GM23248 (cell line): ENCODE results near the gene LMO3. TPM values are rescaled to one million over a fixed set of nuclear protein-coding genes. Genes with fewer than 3 reads are reported as not detected.
"Not testable (repeated sequence)": the region's sequence is repeated elsewhere in the genome, so short reads cannot be mapped to it uniquely, and the experiment has no call there.

ENCODE experiments used
- DNase-seq: peaks from one replicate; pipeline ENCODE4 v3.0.0-alpha.2; 2015
- H2AFZ ChIP-seq: fragments of 200-600 bp; sonication (generic); 2 replicates; pipeline ENCODE4 v1.6.1; 2016; ENCODE audit warnings: antibody characterized with exemption
- H3F3A ChIP-seq: fragments of 200-600 bp; sonication (generic); 2 replicates; pipeline ENCODE4 v1.6.1; 2016; ENCODE audit warnings: mild to moderate bottlenecking, antibody characterized with exemption, mixed run types; ENCODE audit not compliant: insufficient read depth
- H3K27ac ChIP-seq: fragments of 200-600 bp; sonication (generic); 2 replicates; pipeline ENCODE4 v1.5.1; 2016; ENCODE audit warnings: mild to moderate bottlenecking
- H3K27me3 ChIP-seq: fragments of 200-600 bp; sonication (generic); replicated peaks from 2 replicates; pipeline ENCODE4 v1.6.1; 2016; ENCODE audit warnings: mild to moderate bottlenecking; ENCODE audit not compliant: insufficient read depth
- H3K36me3 ChIP-seq: fragments of 200-600 bp; sonication (generic); 2 replicates; pipeline ENCODE4 v1.6.1; 2016; ENCODE audit warnings: low read depth, mild to moderate bottlenecking
- H3K4me1 ChIP-seq: fragments of 200-600 bp; sonication (generic); 2 replicates; pipeline ENCODE4 v1.6.1; 2016; ENCODE audit warnings: mild to moderate bottlenecking; ENCODE audit not compliant: insufficient read depth
- H3K4me2 ChIP-seq: fragments of 200-600 bp; sonication (generic); one replicate; pipeline ENCODE4 v1.6.1; 2016; ENCODE audit warnings: mild to moderate bottlenecking; ENCODE audit not compliant: unreplicated experiment
- H3K4me3 ChIP-seq: fragments of 200-600 bp; sonication (generic); 2 replicates; pipeline ENCODE4 v1.5.1; 2016; ENCODE audit warnings: mild to moderate bottlenecking
- H3K79me2 ChIP-seq: fragments of 200-600 bp; sonication (generic); 2 replicates; pipeline ENCODE4 v1.6.1; 2016; ENCODE audit warnings: mild to moderate bottlenecking; ENCODE audit not compliant: insufficient read depth
- H3K9ac ChIP-seq: fragments of 200-600 bp; sonication (generic); 2 replicates; pipeline ENCODE4 v1.6.1; 2016; ENCODE audit warnings: mild to moderate bottlenecking
- H3K9me2 ChIP-seq: fragments of 200-600 bp; sonication (generic); 2 replicates; pipeline ENCODE4 v1.6.1; 2016; ENCODE audit warnings: mixed run types, mild to moderate bottlenecking, moderate library complexity; ENCODE audit not compliant: insufficient read depth
- H3K9me3 ChIP-seq: fragments of 200-600 bp; sonication (generic); one replicate; pipeline ENCODE4 v1.6.1; 2017; ENCODE audit warnings: low read depth
- H4K20me1 ChIP-seq: fragments of 200-600 bp; sonication (generic); 2 replicates; pipeline ENCODE4 v1.6.0; 2016; ENCODE audit not compliant: insufficient read depth
- EZH2 ChIP-seq: fragments of 200-600 bp; sonication (generic); IDR thresholded peaks from 2 replicates; pipeline ENCODE4 v1.6.1; 2018; ENCODE audit warnings: antibody characterized with exemption, mild to moderate bottlenecking; ENCODE audit not compliant: insufficient read depth, poor library complexity, severe bottlenecking
- EZH2phosphoT487 ChIP-seq: fragments of 200-600 bp; sonication (generic); IDR thresholded peaks from 2 replicates; pipeline ENCODE4 v1.6.1; 2018; ENCODE audit warnings: antibody characterized with exemption, moderate library complexity, mild to moderate bottlenecking, low read depth; ENCODE audit not compliant: insufficient read depth
- WGBS, 2 experiments: methylation state at CpG; one replicate each; pipeline ENCODE4 v1.1.6; 2015 to 2017; ENCODE audit warnings: low lambda C conversion rate in 2 of 2, low coverage in 1 of 2; ENCODE audit errors: missing lambda C conversion rate in 2 of 2; 5-methylcytosine and 5-hydroxymethylcytosine counted together
- in situ Hi-C: fragments of 300-500 bp; cut with MboI; formaldehyde crosslinking; loops from 2 replicates; pipeline ENCODE4 v1.15.0; 2020
- polyA plus RNA-seq: library from polyadenylated mRNA; unstranded; fragments of >200 nt; fragmentation: Nextera tagmentation; extraction: Ambion mirVana; gene quantifications from 2 replicates; pipeline ENCODE4 v1.2.1, GENCODE V29; 2016
- total RNA-seq: library from RNA; depleted of rRNA; stranded (reverse); fragments of >200 nt; shearing (Covaris generic); gene quantifications from 2 replicates; pipeline ENCODE4 v1.2.3, GENCODE V29; 2014

LMO3 gene
- total and polyA plus RNA-seq, 2 experiments from 2014 or later: 0.38 TPM; not detected in 1

DNA sequence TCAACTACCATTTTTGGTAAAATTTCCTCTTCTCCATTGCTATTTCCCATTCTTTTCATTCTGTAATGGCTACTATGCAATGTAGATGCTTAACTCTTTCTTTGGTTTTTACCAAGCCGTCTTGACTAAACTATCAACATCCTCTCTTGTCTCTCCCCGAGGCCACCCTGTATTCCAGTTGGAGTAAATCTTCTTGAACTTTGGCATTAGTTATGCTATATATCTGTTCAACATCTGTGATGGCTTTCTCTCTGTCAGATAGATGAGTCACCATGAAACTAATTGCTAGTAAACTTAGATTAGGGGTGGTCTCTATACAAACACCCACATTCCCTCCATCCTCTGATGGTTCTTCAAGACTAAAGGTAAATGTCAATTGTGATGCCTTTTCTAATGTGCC is 63.4 kb downstream of the LMO3 start:
- Histone ChIP-seq H3K27ac (no peak overlapping the region), H3K36me3 (no peaks in the 10 kb centered on the region), H2AFZ (no peak overlapping the region), H3K79me2 (no peaks in the 10 kb centered on the region), H3K27me3 (no peaks in the 10 kb centered on the region), H3K4me2 (no peak overlapping the region), H3F3A (no peaks in the 10 kb centered on the region), H4K20me1 (no peaks in the 10 kb centered on the region), H3K9me2 (no peaks in the 10 kb centered on the region), H3K4me3 (no peak overlapping the region), H3K9me3 (no peaks in the 10 kb centered on the region), H3K9ac (no peak overlapping the region), H3K4me1 (no peaks in the 10 kb centered on the region)
- WGBS, 2 experiments: 52 to 60% methylated on average over 2 of the region's 2 CpGs
- DNase-seq: no peak
- in situ Hi-C loops: no loop called here
- TF ChIP-seq EZH2phosphoT487 (no peak), EZH2 (no peak)

GRCh38 chr12:16537652-16538051 is 68.3 kb downstream of the LMO3 start:
- H3K79me2 ChIP-seq, DNase-seq, H2AFZ ChIP-seq, H4K20me1 ChIP-seq, H3K27me3 ChIP-seq, H3K4me2 ChIP-seq, H3K4me3 ChIP-seq, H3K9me3 ChIP-seq, H3K27ac ChIP-seq, H3K36me3 ChIP-seq, H3K9me2 ChIP-seq, in situ Hi-C loops, H3F3A ChIP-seq, H3K9ac ChIP-seq, H3K4me1 ChIP-seq: not testable (repeated sequence)
- 67 to 90% methylated on average over 1 of the region's 1 CpG for WGBS, 2 experiments

- DNase-seq: no peak
- Histone ChIP-seq H3K4me2 (no peak overlapping the region), H3K9me3 (no peaks in the 10 kb centered on the region), H4K20me1 (no peaks in the 10 kb centered on the region), H3K27me3 (no peaks in the 10 kb centered on the region), H3K9ac (no peak overlapping the region), H3K9me2 (no peaks in the 10 kb centered on the region), H2AFZ (no peak overlapping the region), H3K36me3 (no peaks in the 10 kb centered on the region), H3K27ac (no peak overlapping the region), H3K4me1 (peaks cover 8% of the 10 kb centered on the region), H3K4me3 (no peak overlapping the region), H3K79me2 (no peaks in the 10 kb centered on the region), H3F3A (peaks cover 13% of the 10 kb centered on the region)
- in situ Hi-C loops: no loop called here
- WGBS, 2 experiments: 83 to 88% methylated on average over 3 of the region's 3 CpGs
- TF ChIP-seq EZH2 (no peak), EZH2phosphoT487 (no peak)
Observed at GRCh38 chr12:16531621-16532020, 74.3 kb downstream of the LMO3 start.

DNA sequence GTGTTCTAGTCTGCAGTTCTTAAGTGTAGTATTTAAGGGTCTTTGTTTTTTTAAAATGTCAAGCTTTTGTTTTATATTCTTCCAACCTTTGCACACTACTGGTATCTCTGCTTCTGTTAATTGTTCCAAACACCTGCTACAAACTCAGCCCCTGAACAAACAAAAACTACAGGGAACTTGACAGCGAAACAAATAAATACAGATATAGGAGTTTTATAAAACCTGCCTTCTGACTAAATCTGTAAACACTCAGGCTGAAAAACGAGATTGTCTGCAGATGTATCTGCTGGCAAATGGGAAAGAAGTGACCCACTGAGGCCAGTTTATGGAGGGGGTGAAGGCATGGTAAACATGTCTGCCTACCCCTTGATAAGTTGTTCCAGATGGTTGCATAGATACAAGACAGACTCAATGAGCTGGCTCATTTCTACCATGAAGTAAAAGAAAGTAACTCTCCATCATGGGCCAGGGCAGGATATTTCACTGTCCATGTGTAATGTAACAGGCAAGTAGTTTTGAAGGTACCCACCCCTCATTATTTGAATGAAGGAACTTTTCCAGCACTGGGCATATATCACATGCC is 75.6 kb downstream of the LMO3 start:
- in situ Hi-C loops: no loop called here
- no peak overlapping the region for H3K27ac ChIP-seq
- no peak for DNase-seq
- H3K9ac ChIP-seq: no peak overlapping the region
- H3K4me2 ChIP-seq: no peak overlapping the region
- no peaks in the 10 kb centered on the region for H3K79me2 ChIP-seq
- H3K4me3 ChIP-seq: no peak overlapping the region
- H3K9me3 ChIP-seq: no peaks in the 10 kb centered on the region
- H3K36me3 ChIP-seq: no peaks in the 10 kb centered on the region
- peaks cover 17% of the 10 kb centered on the region for H3F3A ChIP-seq
- TF ChIP-seq EZH2 (no peak), EZH2phosphoT487 (no peak)
- peaks cover 14% of the 10 kb centered on the region for H3K4me1 ChIP-seq
- H2AFZ ChIP-seq: no peak overlapping the region
- H3K9me2 ChIP-seq: no peaks in the 10 kb centered on the region
- no peaks in the 10 kb centered on the region for H3K27me3 ChIP-seq
- H4K20me1 ChIP-seq: no peaks in the 10 kb centered on the region
- 91% methylated on average over 2 of the region's 2 CpGs for WGBS, 2 experiments

- in situ Hi-C loops: no loop called here
- Histone ChIP-seq H3K4me2 (peak overlapping the region; percentile 68), H3K9me3 (no peaks in the 10 kb centered on the region), H3K27me3 (no peaks in the 10 kb centered on the region), H3K27ac (peak overlapping the region; percentile 80), H3F3A (peaks cover 22% of the 10 kb centered on the region), H3K4me3 (peak overlapping the region; percentile 28; the same call in 1 of the 2 replicates), H3K79me2 (no peaks in the 10 kb centered on the region), H3K9ac (peak overlapping the region; percentile 63), H2AFZ (peak overlapping the region; percentile 27; the same call in 1 of the 2 replicates), H3K4me1 (peaks cover 28% of the 10 kb centered on the region), H3K36me3 (no peaks in the 10 kb centered on the region), H3K9me2 (no peaks in the 10 kb centered on the region), H4K20me1 (no peaks in the 10 kb centered on the region)
- TF ChIP-seq EZH2 (no peak), EZH2phosphoT487 (no peak)
- DNase-seq: peak; percentile 95
- 14 to 21% methylated on average over 2 of the region's 2 CpGs for WGBS, 2 experiments
Observed at GRCh38 chr12:16526693-16527092, 79.3 kb downstream of the LMO3 start.
